PC-3 (cell line): ENCODE data around the gene RFLNA. TPM values are rescaled to one million over a fixed set of nuclear protein-coding genes. Genes with fewer than 3 reads are reported as not detected.
"Not testable (repeated sequence)": the region's sequence is repeated elsewhere in the genome, so short reads cannot be mapped to it uniquely, and the experiment has no call there.

ENCODE experiments used
- ATAC-seq: fragments of 200-7000 bp; cut with Tn5 transposase; 2 replicates; pipeline ENCODE4 v1.9.1; 2020; ENCODE audit warnings: mild to moderate bottlenecking, moderate library complexity
- BruUV-seq: library from RNA; stranded (reverse); fragments of 400-500 nt; replicated peaks from 2 replicates; lab custom pipeline; 2021; lab: Mats Ljungman, UMichigan
- CTCF ChIA-PET: fragments of 300-600 bp; sonication (Branson Sonifier 250); formaldehyde crosslinking; loops from one replicate; lab custom pipeline; 2022; ENCODE audit warnings: antibody characterized with exemption; lab: Charles Lee
- POLR2A ChIA-PET: fragments of 300-600 bp; sonication (Branson Sonifier 250); formaldehyde crosslinking; loops from one replicate; lab custom pipeline; 2022; ENCODE audit warnings: antibody characterized with exemption; ENCODE audit not compliant: unreplicated experiment; lab: Charles Lee
- DNase-seq: peaks from one replicate; pipeline ENCODE4 v3.0.0-alpha.2; 2015
- H2AFZ ChIP-seq: fragments of 300-600 bp; sonication (generic); 2 replicates; pipeline ENCODE4 v1.6.0; 2016; ENCODE audit warnings: antibody characterized with exemption, low read length
- H3F3A ChIP-seq: fragments of 300-600 bp; sonication (generic); one replicate; pipeline ENCODE4 v1.6.0; 2017; ENCODE audit warnings: antibody characterized with exemption, low read length, control low read depth, mild to moderate bottlenecking; ENCODE audit not compliant: unreplicated experiment
- H3K27ac ChIP-seq: fragments of 300-600 bp; sonication (generic); 2 replicates; pipeline ENCODE4 v1.5.1; 2016; ENCODE audit warnings: mild to moderate bottlenecking, low read length
- H3K27me3 ChIP-seq: fragments of 300-600 bp; sonication (generic); 2 replicates; pipeline ENCODE4 v1.6.1; 2016; ENCODE audit warnings: low read length, mixed read lengths
- H3K36me3 ChIP-seq: fragments of 300-600 bp; sonication (generic); 2 replicates; pipeline ENCODE4 v1.6.1; 2016; ENCODE audit warnings: low read depth, mixed run types, low read length, mixed read lengths
- H3K4me1 ChIP-seq: fragments of 300-600 bp; sonication (generic); 2 replicates; pipeline ENCODE4 v1.5.1; 2016; ENCODE audit warnings: low read length; ENCODE audit not compliant: insufficient read depth
- H3K4me2 ChIP-seq: fragments of 300-600 bp; sonication (generic); 2 replicates; pipeline ENCODE4 v1.6.0; 2016; ENCODE audit warnings: low read length
- H3K4me3 ChIP-seq: fragments of 300-600 bp; sonication (generic); 2 replicates; pipeline ENCODE4 v1.5.1; 2016; ENCODE audit warnings: mild to moderate bottlenecking, low read length, mixed read lengths
- H3K79me2 ChIP-seq: fragments of 300-600 bp; sonication (generic); 2 replicates; pipeline ENCODE4 v1.6.1; 2017; ENCODE audit warnings: low read length, mixed read lengths
- H3K9ac ChIP-seq: fragments of 300-600 bp; sonication (generic); 2 replicates; pipeline ENCODE4 v1.6.0; 2016; ENCODE audit warnings: mild to moderate bottlenecking, low read length
- H3K9me2 ChIP-seq: fragments of 300-600 bp; sonication (generic); replicated peaks from 2 replicates; pipeline ENCODE4 v1.6.1; 2016; ENCODE audit warnings: mixed run types, low read length, mixed read lengths
- H3K9me3 ChIP-seq: fragments of 300-600 bp; sonication (generic); 2 replicates; pipeline ENCODE4 v1.6.1; 2016; ENCODE audit warnings: low read length, mixed read lengths
- H4K20me1 ChIP-seq: fragments of 300-600 bp; sonication (generic); 2 replicates; pipeline ENCODE4 v1.6.1; 2016; ENCODE audit warnings: low read length, mixed read lengths
- EZH2 ChIP-seq: fragments of 300-600 bp; sonication (generic); IDR thresholded peaks from one replicate; pipeline ENCODE4 v1.6.1; 2017; ENCODE audit warnings: antibody characterized with exemption, mild to moderate bottlenecking, low read length; ENCODE audit not compliant: unreplicated experiment
- EZH2phosphoT487 ChIP-seq: fragments of 300-600 bp; sonication (generic); IDR thresholded peaks from 2 replicates; pipeline ENCODE4 v1.6.1; 2018; ENCODE audit warnings: mild to moderate bottlenecking, antibody characterized with exemption, low read length, borderline replicate concordance
- intact Hi-C: fragments of 100-400 bp; cut with micrococcal nuclease; formaldehyde crosslinking; loops from 2 replicates; pipeline ENCODE4 v1.9.0; 2023
- total RNA-seq: library from RNA; depleted of rRNA; stranded (reverse); fragments of >200 nt; gene quantifications from 2 replicates; pipeline ENCODE4 v1.2.3, GENCODE V29; 2014
- TF ChIP-seq, protein P1 (sequence below): fragments of 300-600 bp; sonication (generic); conservative IDR thresholded peaks from 2 replicates; pipeline ENCODE4 v1.5.1; 2017; ENCODE audit warnings: antibody characterized with exemption, low read depth, mild to moderate bottlenecking, low read length

RFLNA gene
- total RNA-seq, 1 experiment from 2014 or later = not detected

DNA sequence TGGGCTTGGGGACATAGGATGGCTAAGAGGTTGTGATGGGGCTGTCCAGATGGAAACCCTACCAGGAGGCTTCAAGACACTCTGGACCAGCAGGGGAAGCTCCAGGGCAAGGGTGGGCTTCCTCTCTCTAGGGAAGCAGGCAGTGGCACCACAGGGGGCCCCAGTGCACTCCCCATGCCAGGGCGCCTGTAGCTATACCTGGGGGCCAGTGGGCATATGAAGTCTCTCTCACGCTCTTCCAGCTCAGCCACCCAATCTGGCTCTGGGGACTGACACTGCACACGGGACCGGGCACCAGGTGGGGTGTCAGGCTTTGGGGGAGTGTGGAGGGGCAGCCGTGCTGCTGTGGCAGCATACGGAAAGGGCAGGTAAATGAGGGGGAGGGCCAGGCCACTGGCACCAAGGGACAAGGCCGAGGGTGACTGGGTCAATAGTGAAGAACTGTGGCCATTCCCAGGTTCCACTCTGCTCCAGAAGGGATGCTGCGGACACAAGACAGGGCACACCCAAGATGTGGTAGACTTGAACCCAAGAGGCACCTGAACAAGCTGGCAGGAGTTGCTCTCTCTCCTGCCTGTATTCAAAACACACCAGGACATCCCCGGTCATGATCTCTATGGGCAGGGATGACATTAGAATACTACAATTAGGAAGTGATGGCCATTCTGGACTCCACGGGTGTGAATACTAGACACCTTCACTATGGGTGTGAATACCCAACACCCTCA, 27.5 kb downstream of the RFLNA start:
- BruUV-seq = no TSS peak
- POLR2A ChIA-PET = no interaction called here
- no peaks in the 10 kb centered on the region for H3K9me2 ChIP-seq
- H3K36me3 ChIP-seq = peaks cover 40% of the 10 kb centered on the region
- no peak overlapping the region for H3K27ac ChIP-seq
- intact Hi-C loops = loop anchor here (5.0 kb wide), 1 partner anchor 270 kb away; no protein-coding TSS in a partner anchor
- H3K27me3 ChIP-seq = no peaks in the 10 kb centered on the region
- H3F3A ChIP-seq = no peaks in the 10 kb centered on the region
- H3K9ac ChIP-seq = no peak overlapping the region
- no peak overlapping the region for H3K4me2 ChIP-seq
- no peak overlapping the region for H2AFZ ChIP-seq
- H3K4me3 ChIP-seq = no peak overlapping the region
- TF ChIP-seq, protein P1, sequence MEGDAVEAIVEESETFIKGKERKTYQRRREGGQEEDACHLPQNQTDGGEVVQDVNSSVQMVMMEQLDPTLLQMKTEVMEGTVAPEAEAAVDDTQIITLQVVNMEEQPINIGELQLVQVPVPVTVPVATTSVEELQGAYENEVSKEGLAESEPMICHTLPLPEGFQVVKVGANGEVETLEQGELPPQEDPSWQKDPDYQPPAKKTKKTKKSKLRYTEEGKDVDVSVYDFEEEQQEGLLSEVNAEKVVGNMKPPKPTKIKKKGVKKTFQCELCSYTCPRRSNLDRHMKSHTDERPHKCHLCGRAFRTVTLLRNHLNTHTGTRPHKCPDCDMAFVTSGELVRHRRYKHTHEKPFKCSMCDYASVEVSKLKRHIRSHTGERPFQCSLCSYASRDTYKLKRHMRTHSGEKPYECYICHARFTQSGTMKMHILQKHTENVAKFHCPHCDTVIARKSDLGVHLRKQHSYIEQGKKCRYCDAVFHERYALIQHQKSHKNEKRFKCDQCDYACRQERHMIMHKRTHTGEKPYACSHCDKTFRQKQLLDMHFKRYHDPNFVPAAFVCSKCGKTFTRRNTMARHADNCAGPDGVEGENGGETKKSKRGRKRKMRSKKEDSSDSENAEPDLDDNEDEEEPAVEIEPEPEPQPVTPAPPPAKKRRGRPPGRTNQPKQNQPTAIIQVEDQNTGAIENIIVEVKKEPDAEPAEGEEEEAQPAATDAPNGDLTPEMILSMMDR = no peak
- TF ChIP-seq EZH2 (no peak), EZH2phosphoT487 (no peak)
- peaks cover 7% of the 10 kb centered on the region; the same call in 1 of the 2 replicates for H3K9me3 ChIP-seq
- no peaks in the 10 kb centered on the region for H4K20me1 ChIP-seq
- no peaks in the 10 kb centered on the region for H3K4me1 ChIP-seq
- ATAC-seq = peak; percentile 14; the same call in 1 of the 2 replicates
- no peaks in the 10 kb centered on the region for H3K79me2 ChIP-seq
- DNase-seq = peak; percentile 28
- CTCF ChIA-PET = interaction anchor here (0.7 kb wide), 1 partner anchor 286 kb away, joined by 4 read pairs; no protein-coding TSS in a partner anchor

DNA sequence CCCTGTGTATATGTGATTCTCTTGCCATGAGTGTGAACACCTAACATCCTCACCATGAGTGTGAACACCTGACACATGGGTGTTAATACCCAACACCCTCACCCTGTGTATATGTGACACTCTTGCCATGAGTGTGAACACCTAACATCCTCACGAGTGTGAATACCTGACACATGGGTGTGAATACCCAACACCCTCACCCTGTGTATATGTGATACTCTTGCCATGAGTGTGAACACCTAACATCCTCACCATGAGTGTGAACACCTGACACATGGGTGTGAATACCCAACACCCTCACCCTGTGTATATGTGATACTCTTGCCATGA, 28.1 kb downstream of the RFLNA start:
- ATAC-seq, H4K20me1 ChIP-seq, H3K4me2 ChIP-seq, H3K27me3 ChIP-seq, H3K79me2 ChIP-seq, H3K9ac ChIP-seq, H3K9me3 ChIP-seq, H3K27ac ChIP-seq, H3K4me1 ChIP-seq, H3F3A ChIP-seq, H3K4me3 ChIP-seq, POLR2A ChIA-PET, H3K9me2 ChIP-seq, CTCF ChIA-PET, H2AFZ ChIP-seq, DNase-seq: not testable (repeated sequence)
- BruUV-seq = TSS peak; percentile 3
- H3K36me3 ChIP-seq = peaks cover 45% of the 10 kb centered on the region
- intact Hi-C loops = loop anchor here (5.0 kb wide), 1 partner anchor 271 kb away; no protein-coding TSS in a partner anchor

DNA sequence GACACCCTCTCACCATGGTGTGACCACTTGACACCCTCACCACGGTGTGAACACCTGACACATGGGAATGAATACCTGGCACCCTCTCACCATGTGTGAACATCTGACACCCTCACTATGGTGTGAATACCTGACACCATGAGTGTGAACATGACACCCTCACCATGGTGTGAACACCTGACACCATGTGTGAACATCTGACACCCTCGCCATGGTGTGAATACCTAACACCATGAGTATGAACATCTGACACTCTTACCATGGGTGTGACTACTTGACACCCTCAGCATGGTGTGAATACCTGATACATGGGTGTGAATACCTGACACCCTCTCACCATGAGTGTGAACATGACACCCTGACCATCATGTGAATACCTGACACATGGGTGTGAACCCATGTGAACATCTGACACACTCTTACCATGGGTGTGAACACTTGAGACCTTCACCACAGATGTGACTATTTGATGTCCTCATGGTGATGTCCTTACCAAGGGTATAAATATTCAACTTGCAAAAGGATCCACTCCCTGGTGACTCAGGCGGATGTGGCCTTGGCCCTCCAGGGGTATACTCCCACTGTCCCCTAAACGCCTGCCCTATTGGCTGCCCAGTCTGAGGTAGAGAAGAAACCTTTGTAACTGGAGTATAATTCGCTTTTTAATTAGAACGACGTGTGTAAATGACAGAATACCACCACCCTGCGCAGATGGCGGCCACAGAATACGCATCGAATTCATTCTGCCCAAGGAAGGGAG, 29.1 kb downstream of the RFLNA start:
- TF ChIP-seq, protein P1 = no peak
- TF ChIP-seq EZH2phosphoT487 (no peak), EZH2 (no peak)
- H3K9ac ChIP-seq = no peak overlapping the region
- H3K27me3 ChIP-seq = no peaks in the 10 kb centered on the region
- no TSS peak for BruUV-seq
- DNase-seq = peak; percentile 38
- H2AFZ ChIP-seq = no peak overlapping the region
- H3K4me2 ChIP-seq = no peak overlapping the region
- no peaks in the 10 kb centered on the region for H3K9me2 ChIP-seq
- H3K9me3 ChIP-seq = peaks cover 7% of the 10 kb centered on the region; the same call in 1 of the 2 replicates
- peaks cover 55% of the 10 kb centered on the region for H3K36me3 ChIP-seq
- H3K79me2 ChIP-seq = no peaks in the 10 kb centered on the region
- ATAC-seq = no peak
- ChIA-PET POLR2A (no interaction called here), CTCF (no interaction called here)
- no peaks in the 10 kb centered on the region for H4K20me1 ChIP-seq
- no peaks in the 10 kb centered on the region for H3F3A ChIP-seq
- H3K4me1 ChIP-seq = no peaks in the 10 kb centered on the region
- H3K4me3 ChIP-seq = no peak overlapping the region; the same call in 1 of the 2 replicates
- intact Hi-C loops = loop anchor here (5.0 kb wide), 1 partner anchor 272 kb away; no protein-coding TSS in a partner anchor
- H3K27ac ChIP-seq = no peak overlapping the region
